GM12878 (cell line): Measurements from ENCODE around the gene EHD1. TPM values are rescaled to one million over a fixed set of nuclear protein-coding genes. Genes with fewer than 3 reads are reported as not detected.

Experiments used
- ASH2L ChIP-seq: fragments of 300-600, 200-600 bp; sonication (generic); IDR thresholded peaks from 2 replicates; pipeline ENCODE4 v1.6.1; 2017; ENCODE audit warnings: low read depth, mild to moderate bottlenecking, borderline replicate concordance
- BCL3 ChIP-seq: IDR thresholded peaks from 2 replicates; pipeline ENCODE4 v1.6.1; 2011; ENCODE audit warnings: borderline replicate concordance, low read depth, mild to moderate bottlenecking, moderate library complexity, low read length; ENCODE audit not compliant: insufficient read depth, poor library complexity, severe bottlenecking
- BMI1 ChIP-seq: fragments of 450-650 bp; IDR thresholded peaks from 2 replicates; pipeline ENCODE4 v1.6.1; 2016; ENCODE audit warnings: mild to moderate bottlenecking, moderate library complexity, borderline replicate concordance
- CEBPZ ChIP-seq: fragments of 150-350 bp; IDR thresholded peaks from 2 replicates; pipeline ENCODE4 v1.6.1; 2016; ENCODE audit warnings: low read depth, low read length
- EZH2 ChIP-seq: IDR thresholded peaks from 2 replicates; pipeline ENCODE4 v1.6.1; 2012; ENCODE audit warnings: low read depth, mild to moderate bottlenecking, control low read depth, inconsistent platforms, low read length, borderline replicate concordance; ENCODE audit not compliant: control insufficient read depth
- FOS ChIP-seq: IDR thresholded peaks from 3 replicates; pipeline ENCODE4 v1.6.1; 2011; ENCODE audit warnings: borderline replicate concordance; ENCODE audit not compliant: insufficient read length; ENCODE audit errors: extremely low read depth
- FOXM1 ChIP-seq: IDR thresholded peaks from 2 replicates; pipeline ENCODE4 v1.6.1; 2012; ENCODE audit warnings: low read depth, mild to moderate bottlenecking, inconsistent platforms, low read length, moderate library complexity
- GATAD2B ChIP-seq: fragments of 450-650 bp; conservative IDR thresholded peaks from 2 replicates; pipeline ENCODE4 v1.6.1; 2017; ENCODE audit warnings: low read depth, mild to moderate bottlenecking, moderate library complexity
- MYC ChIP-seq: IDR thresholded peaks from 2 replicates; pipeline ENCODE4 v1.6.1; 2011; ENCODE audit warnings: mild to moderate bottlenecking, low read length, moderate library complexity, inconsistent platforms; ENCODE audit not compliant: insufficient read depth, insufficient replicate concordance, insufficient read length, severe bottlenecking
- NKRF ChIP-seq: fragments of 450-650 bp; conservative IDR thresholded peaks from 2 replicates; pipeline ENCODE4 v1.6.1; 2017; ENCODE audit warnings: mild to moderate bottlenecking, moderate library complexity
- RELA ChIP-seq: fragments of 450-650 bp; IDR thresholded peaks from 2 replicates; pipeline ENCODE4 v1.8.0; 2014; ENCODE audit warnings: borderline replicate concordance; ENCODE audit not compliant: partially characterized antibody
- RELB ChIP-seq: fragments of 450-650 bp; IDR thresholded peaks from 2 replicates; pipeline ENCODE4 v1.6.1; 2017; ENCODE audit warnings: low read depth, mild to moderate bottlenecking, moderate library complexity
- SIN3A ChIP-seq: IDR thresholded peaks from 2 replicates; pipeline ENCODE4 v1.6.1; 2012; ENCODE audit warnings: low read depth, low read length, improper control_type of control experiment
- SPI1 ChIP-seq: IDR thresholded peaks from 2 replicates; pipeline ENCODE4 v1.6.1; 2011; ENCODE audit warnings: low read depth, mild to moderate bottlenecking, low read length, moderate library complexity, borderline replicate concordance; ENCODE audit not compliant: insufficient read depth
- SREBF2 ChIP-seq: IDR thresholded peaks from 2 replicates; pipeline ENCODE4 v1.6.1; 2012; ENCODE audit warnings: mild to moderate bottlenecking, low read length
- TCF3 ChIP-seq: IDR thresholded peaks from 2 replicates; pipeline ENCODE4 v1.6.1; 2012; ENCODE audit warnings: low read depth, mild to moderate bottlenecking, low read length, borderline replicate concordance; ENCODE audit not compliant: insufficient read depth
- YY1 ChIP-seq: IDR thresholded peaks from 2 replicates; pipeline ENCODE4 v1.6.1; 2011; ENCODE audit warnings: low read depth, mild to moderate bottlenecking, low read length
- ZNF384 ChIP-seq: IDR thresholded peaks from 2 replicates; pipeline ENCODE4 v1.6.1; 2012; ENCODE audit warnings: low read depth, mild to moderate bottlenecking, low read length, improper control_type of control experiment, borderline replicate concordance
- ZNF622 ChIP-seq: fragments of 450-650 bp; IDR thresholded peaks from 2 replicates; pipeline ENCODE4 v1.6.1; 2017; ENCODE audit warnings: mild to moderate bottlenecking, inconsistent platforms
- polyA plus RNA-seq, 11 experiments: library from polyadenylated mRNA; depleted of rRNA in 4 of 11; unstranded in 6 of 11; stranded (reverse) in 5 of 11; fragments of >200 nt; fragmentation: Nextera tagmentation in 4 of 11; fragmentation: Illumina TruSeq in 1 of 11; extraction: Ambion mirVana in 4 of 11; extraction: Trizol in 1 of 11; gene quantifications; 1 replicate in 1 of 11; 2 replicates in 10 of 11; pipeline versions ENCODE4 v1.2.1 to v1.2.3, GENCODE V29; 2011 to 2016; ENCODE audit warnings: inconsistent platforms in 2 of 11, missing spikeins in 2 of 11, low read depth in 1 of 11
- total RNA-seq, 4 experiments: library from RNA; depleted of rRNA in 3 of 4; stranded (reverse); fragments of >200 nt in 3 of 4; fragmentation: Illumina TruSeq in 1 of 4; extraction: Trizol in 1 of 4; gene quantifications; 2 replicates each; pipeline versions ENCODE4 v1.2.1 to v1.2.3, GENCODE V29; 2013 to 2021

The EHD1 gene
- total and polyA plus RNA-seq, 10 of the 15 experiments (the other 5 are each of a cell fraction or from before 2014, with no cell fraction given): 1.0 to 165 (median 66.5) TPM

- TF ChIP-seq RELA: peak; percentile 18
- TF ChIP-seq FOXM1: no peak
- no peak for TF ChIP-seq EZH2
- TF ChIP-seq ZNF384: no peak
- peak; percentile 61; the same call in 1 of the 2 replicates for TF ChIP-seq GATAD2B
- no peak for TF ChIP-seq BCL3
- TF ChIP-seq NKRF: no peak
- no peak for TF ChIP-seq BMI1
- no peak for TF ChIP-seq TCF3
- TF ChIP-seq SPI1: no peak
- no peak for TF ChIP-seq SREBF2
- no peak for TF ChIP-seq MYC
- no peak for TF ChIP-seq RELB
- TF ChIP-seq ASH2L: no peak
- peak; percentile 72; the same call in 1 of the 2 replicates for TF ChIP-seq YY1
- no peak for TF ChIP-seq SIN3A
- no peak for TF ChIP-seq ZNF622
- TF ChIP-seq CEBPZ: no peak
- no peak for TF ChIP-seq FOS
Observed at GRCh38 chr11:64887757-64888405, 9.5 kb upstream of the EHD1 start (continued).
